Progenitor cell of endocrine pancreas (in vitro differentiated cells): ENCODE measurements around the gene EPHB3. TPM values are rescaled to one million over a fixed set of nuclear protein-coding genes. Genes with fewer than 3 reads are reported as not detected.

Experiments used
- DNase-seq: peaks from one replicate; pipeline ENCODE4 v3.0.0; 2021; ENCODE audit warnings: low spot score; ENCODE audit not compliant: unreplicated experiment
- H3K27ac Mint-ChIP-seq: 2 replicates; pipeline ENCODE4 v1.8.0; 2021; ENCODE audit warnings: mild to moderate bottlenecking, moderate library complexity, mixed read lengths
- H3K27me3 Mint-ChIP-seq: 2 replicates; pipeline ENCODE4 v1.8.0; 2021; ENCODE audit warnings: mixed read lengths
- H3K36me3 Mint-ChIP-seq: 2 replicates; pipeline ENCODE4 v1.8.0; 2022; ENCODE audit warnings: mixed read lengths; ENCODE audit not compliant: insufficient read depth
- H3K4me1 Mint-ChIP-seq: 2 replicates; pipeline ENCODE4 v1.8.0; 2021; ENCODE audit warnings: low read depth, mixed read lengths
- H3K4me3 Mint-ChIP-seq: 2 replicates; pipeline ENCODE4 v1.8.0; 2021; ENCODE audit warnings: low read depth, mild to moderate bottlenecking, moderate library complexity, mixed read lengths
- H3K9me3 Mint-ChIP-seq: 2 replicates; pipeline ENCODE4 v1.8.0; 2021; ENCODE audit warnings: low read depth, mixed read lengths
- total RNA-seq: library from RNA; stranded (reverse); gene quantifications from 2 replicates; pipeline ENCODE4 v1.2.1, GENCODE V29; 2021
- TF ChIP-seq, protein P1 (sequence below): fragments of 200-600 bp; sonication (generic); IDR thresholded peaks from one replicate; pipeline ENCODE4 v1.5.0; 2021; ENCODE audit warnings: antibody characterized with exemption, mild to moderate bottlenecking; ENCODE audit not compliant: unreplicated experiment

EPHB3 gene
- total RNA-seq, 1 donor from 2014 or later: 11.7 TPM

DNA sequence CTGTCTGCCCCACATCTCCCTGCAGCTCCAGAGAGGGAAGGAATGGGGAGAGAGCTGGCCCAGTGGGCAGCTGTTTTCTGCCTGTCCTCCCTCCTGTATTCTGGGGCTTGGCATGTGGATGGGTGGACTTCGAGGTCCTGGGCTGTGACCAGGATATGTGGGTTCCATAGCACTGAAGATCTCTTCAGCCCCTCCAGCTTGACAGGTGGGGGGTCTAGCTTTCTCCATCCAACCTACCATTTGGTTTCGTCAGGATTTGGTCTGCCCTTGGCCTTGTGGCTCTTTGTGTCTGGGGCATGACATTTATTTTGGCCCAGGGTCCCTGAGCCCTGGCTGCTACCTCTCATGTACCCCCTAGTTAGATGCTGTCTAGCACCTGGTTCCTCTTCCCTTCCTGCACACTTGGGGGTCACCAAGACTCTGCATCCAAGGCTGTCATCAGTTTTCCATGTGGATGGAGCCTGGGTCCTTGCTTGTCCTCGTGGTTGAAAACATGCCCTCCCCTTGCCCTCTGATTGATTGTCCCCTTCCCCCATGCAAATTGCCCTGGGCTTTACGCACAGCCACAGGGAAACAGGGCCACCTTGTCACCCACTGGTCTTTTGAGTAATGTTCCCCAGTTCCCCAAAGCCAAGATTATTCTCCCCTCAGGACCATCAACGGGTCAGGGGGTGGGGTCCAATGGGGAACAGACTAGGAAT lies 3.2 kb downstream of the EPHB3 start:
- peaks cover 43% of the 10 kb centered on the region for H3K4me1 Mint-ChIP-seq
- H3K27me3 Mint-ChIP-seq: peaks cover 38% of the 10 kb centered on the region
- H3K36me3 Mint-ChIP-seq: no peaks in the 10 kb centered on the region
- peak overlapping the region; percentile 19 for H3K27ac Mint-ChIP-seq
- peak overlapping the region; percentile 62 for H3K4me3 Mint-ChIP-seq
- TF ChIP-seq, protein P1, sequence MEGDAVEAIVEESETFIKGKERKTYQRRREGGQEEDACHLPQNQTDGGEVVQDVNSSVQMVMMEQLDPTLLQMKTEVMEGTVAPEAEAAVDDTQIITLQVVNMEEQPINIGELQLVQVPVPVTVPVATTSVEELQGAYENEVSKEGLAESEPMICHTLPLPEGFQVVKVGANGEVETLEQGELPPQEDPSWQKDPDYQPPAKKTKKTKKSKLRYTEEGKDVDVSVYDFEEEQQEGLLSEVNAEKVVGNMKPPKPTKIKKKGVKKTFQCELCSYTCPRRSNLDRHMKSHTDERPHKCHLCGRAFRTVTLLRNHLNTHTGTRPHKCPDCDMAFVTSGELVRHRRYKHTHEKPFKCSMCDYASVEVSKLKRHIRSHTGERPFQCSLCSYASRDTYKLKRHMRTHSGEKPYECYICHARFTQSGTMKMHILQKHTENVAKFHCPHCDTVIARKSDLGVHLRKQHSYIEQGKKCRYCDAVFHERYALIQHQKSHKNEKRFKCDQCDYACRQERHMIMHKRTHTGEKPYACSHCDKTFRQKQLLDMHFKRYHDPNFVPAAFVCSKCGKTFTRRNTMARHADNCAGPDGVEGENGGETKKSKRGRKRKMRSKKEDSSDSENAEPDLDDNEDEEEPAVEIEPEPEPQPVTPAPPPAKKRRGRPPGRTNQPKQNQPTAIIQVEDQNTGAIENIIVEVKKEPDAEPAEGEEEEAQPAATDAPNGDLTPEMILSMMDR: no peak
- H3K9me3 Mint-ChIP-seq: no peaks in the 10 kb centered on the region
- DNase-seq: no peak

DNA sequence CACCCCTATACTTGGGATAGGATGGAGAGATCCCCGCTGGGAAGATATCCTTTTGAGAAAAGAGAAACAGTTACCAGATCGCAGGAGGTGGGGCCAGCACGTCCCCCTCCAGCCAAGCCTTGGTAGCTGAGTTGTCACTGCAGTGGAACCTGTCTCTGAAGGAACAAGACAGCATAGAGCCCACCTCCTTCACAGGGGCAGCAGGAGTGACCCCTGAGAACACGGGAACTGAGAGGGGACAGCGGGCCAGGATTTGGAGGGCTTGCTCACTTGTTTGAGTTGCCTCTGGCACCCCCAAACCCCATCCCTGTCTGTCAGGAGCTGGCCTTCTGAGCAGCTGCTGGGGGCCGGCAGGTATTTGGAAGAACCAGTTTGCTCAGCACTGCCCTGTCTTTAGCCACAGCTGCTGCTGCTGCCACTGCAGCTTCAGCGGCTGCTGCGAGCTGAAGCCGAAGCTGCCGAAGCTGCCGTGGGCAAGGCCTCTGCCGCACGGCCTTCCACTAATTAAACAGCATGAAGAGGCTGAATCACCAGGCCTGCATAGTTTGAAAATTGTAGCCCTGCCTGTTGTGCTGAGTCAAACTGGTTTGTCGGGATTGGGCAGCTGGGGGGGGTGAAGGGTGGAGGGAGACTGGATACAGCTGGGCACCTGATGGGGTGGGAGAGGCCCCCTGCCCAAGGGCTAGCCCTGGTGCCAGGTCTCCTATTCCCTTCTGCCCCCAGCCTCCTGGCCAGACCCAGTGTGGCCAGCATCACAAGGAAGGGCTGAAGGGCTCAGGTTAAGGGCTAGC lies 4.0 kb downstream of the EPHB3 start:
- Mint-ChIP-seq H3K27me3 (peaks cover 34% of the 10 kb centered on the region), H3K27ac (peak overlapping the region; percentile 71)
- no peak for DNase-seq

DNA sequence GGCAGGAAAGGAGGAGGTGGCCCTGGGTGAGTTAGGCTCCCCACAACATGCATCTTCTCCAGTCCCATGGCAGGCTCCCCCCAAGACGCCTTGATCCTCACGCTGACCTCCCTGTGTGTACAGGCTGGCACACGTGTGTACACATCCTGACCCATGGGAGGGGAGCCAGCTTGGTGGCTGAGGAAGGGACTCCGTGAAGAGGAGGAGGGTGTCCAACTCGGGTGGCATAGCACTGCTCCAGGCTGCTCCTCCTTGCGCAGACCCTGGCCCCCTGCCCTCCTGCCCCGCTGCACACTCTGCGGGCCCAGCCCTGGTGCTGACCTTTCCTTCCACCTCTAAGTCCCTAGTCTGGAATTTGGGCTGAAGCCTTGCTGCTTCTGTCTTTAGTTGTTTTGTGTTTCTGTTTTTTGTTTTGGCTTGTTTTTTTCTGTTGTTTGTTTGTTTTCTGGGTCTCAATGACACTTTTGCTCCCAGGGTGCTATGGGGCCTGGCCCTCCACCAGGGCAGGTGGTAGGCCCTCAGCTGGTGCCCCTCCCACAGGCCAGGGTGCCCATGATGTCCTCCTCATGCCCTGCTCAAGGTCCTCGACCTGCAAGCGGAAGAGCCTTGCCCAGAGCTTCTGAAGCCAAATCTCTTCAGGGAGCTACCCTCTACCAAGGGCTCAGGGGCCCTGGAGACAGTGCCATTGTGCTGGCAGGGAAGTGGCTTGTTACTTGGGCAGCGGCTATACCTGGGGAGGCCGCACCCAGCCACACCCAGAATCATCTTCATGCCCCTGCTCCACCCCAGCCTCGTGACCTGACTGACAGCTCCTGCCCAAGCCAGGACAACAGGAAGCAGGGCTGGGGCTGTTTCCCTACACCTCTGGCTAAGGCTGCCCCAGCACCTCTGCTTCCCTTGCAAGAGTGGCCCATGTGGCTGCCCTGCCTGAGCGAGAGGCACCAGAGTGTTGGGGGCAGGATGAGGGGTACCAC lies 5.1 kb downstream of the EPHB3 start:
- no peak for DNase-seq
- H3K27me3 Mint-ChIP-seq: peaks cover 31% of the 10 kb centered on the region
- no peaks in the 10 kb centered on the region for H3K36me3 Mint-ChIP-seq
- TF ChIP-seq, protein P1: no peak
- H3K9me3 Mint-ChIP-seq: no peaks in the 10 kb centered on the region
- peak overlapping the region; percentile 76 for H3K27ac Mint-ChIP-seq
- H3K4me1 Mint-ChIP-seq: peaks cover 47% of the 10 kb centered on the region
- no peak overlapping the region for H3K4me3 Mint-ChIP-seq

More for the DNA sequence above, 4.0 kb downstream of the EPHB3 start:
- no peaks in the 10 kb centered on the region for H3K36me3 Mint-ChIP-seq
- no peaks in the 10 kb centered on the region for H3K9me3 Mint-ChIP-seq
- TF ChIP-seq, protein P1: no peak
- peaks cover 46% of the 10 kb centered on the region for H3K4me1 Mint-ChIP-seq
- no peak overlapping the region for H3K4me3 Mint-ChIP-seq

DNA sequence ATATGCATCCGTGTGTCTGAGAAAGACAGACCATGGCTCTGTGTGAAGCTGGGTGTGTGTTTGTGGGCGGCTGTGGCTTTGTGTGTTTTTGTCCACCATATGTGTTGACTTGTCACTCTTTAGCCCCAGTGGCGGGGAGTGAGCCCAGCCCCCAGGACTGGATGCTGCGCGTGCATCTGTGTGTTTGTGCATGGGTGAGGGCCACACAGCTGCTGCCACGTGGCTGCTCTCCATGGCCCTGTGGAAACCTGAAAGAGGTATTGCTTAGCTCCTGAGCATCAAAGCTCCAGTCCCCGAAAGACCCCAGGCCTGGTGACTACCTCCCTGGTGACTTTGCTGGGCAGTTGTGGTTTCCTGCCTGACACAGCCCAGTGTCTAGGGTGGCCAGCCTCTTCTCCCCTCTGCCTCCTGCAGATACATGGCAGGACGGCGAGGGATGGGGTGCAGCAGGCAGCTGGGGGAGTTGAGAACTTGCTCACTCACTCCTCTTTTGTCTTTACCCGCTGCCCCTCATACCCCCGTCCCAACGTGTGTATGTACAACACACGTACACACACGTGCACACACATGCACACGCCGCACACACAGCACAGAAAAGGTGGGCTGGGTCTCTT lies 6.5 kb downstream of the EPHB3 start:
- TF ChIP-seq, protein P1: no peak
- DNase-seq: no peak
- Mint-ChIP-seq H3K4me1 (peaks cover 47% of the 10 kb centered on the region), H3K27me3 (peaks cover 29% of the 10 kb centered on the region), H3K9me3 (no peaks in the 10 kb centered on the region), H3K36me3 (no peaks in the 10 kb centered on the region), H3K27ac (no peak overlapping the region), H3K4me3 (peak overlapping the region; percentile 62)
